NK-92 treated with Interleukin-12 subunit alpha and Interleukin-12 subunit beta, amount 100 ng/mL, for 24 hours (cell line): ENCODE results near the gene NSF.
"Not testable (repeated sequence)": the region's sequence is repeated elsewhere in the genome, so short reads cannot be mapped to it uniquely, and the experiment has no call there.

Source experiments
- DNase-seq: peaks from one replicate; lab custom pipeline; 2025; lab: John Stamatoyannopoulos, UW

Gene NSF

GRCh38 chr17:46590157-46591146 is at the start of gene NSF:
Gene NSF, plus strand, starts transcription at chr17:46590669. Its CDS starts 107 bp downstream, at chr17:46590776.
- not testable (repeated sequence) for DNase-seq

GRCh38 chr17:46548607-46549006 is 41.9 kb upstream of the NSF start:
- DNase-seq = not testable (repeated sequence)

- DNase-seq = not testable (repeated sequence)
Observed at GRCh38 chr17:46559155-46559554, 31.3 kb upstream of the NSF start.

DNA sequence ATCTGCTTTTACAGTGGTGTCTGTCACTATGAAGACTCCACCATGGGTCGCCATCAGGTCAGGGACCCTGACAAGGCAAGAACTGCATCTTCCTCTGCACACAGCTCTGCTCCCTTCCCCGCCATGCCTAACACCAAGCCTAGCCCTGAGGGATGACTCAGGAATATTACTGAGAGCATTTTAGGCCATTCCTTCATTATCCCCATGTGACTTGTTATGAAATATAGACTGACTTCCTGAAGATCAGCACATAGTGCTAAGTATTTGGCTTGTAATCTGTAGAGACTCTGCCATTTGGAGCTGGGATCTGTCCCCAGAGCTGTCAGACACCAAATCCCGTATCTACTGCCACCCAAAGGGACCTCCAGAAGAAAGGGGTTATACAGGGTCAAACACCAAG is 30.4 kb upstream of the NSF start:
- not testable (repeated sequence) for DNase-seq

DNA sequence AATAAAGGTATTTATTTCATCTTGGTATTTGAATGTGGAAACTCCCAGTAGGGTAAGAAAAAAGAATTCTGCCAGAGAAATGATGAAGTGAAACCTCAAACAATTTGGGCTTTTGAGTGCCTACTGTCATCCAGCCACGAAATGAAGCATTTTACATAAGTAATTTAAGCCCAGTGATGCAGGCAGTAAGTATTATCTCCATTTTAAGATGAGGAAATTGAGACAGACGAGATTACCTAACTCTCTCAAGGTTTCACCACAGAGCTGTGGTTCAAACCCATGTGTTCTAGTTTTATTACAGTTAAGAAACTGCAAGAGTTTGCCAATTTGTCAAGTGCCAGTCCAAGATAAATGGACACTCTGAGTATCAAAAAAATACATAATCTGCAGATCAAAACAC is 24.2 kb upstream of the NSF start:
- DNase-seq = not testable (repeated sequence)

DNA sequence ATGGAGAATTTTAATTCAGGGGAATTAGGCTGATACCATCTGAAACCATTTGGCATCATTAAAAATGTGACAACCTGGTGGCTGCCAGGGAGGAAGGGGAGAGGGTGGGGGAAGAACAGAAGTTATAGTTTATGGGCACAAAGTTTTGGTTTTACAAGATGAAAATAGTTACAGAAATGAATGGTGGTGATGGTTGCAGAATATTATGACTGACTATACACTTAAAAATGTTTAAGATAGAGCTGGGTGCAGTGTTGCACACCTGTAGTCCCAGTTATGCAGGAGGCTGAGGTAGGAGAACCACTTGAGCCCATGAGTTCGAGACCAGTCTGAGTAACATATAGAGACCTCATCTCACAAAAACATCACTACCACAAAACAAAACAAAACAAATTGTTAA is 23.5 kb upstream of the NSF start:
- not testable (repeated sequence) for DNase-seq

- not testable (repeated sequence) for DNase-seq
Observed at GRCh38 chr17:46571796-46572195, 18.7 kb upstream of the NSF start.

- not testable (repeated sequence) for DNase-seq
Observed at GRCh38 chr17:46579083-46580075, 11.1 kb upstream of the NSF start, which contains the start of gene ARL17A. Gene ARL17A, minus strand, starts transcription at chr17:46579691. Its CDS starts 3,369 bp downstream, at chr17:46576322.

- DNase-seq = not testable (repeated sequence)
Observed at GRCh38 chr17:46580082-46580481, 10.4 kb upstream of the NSF start.

- DNase-seq = not testable (repeated sequence)
Observed at GRCh38 chr17:46585444-46585843, 5.0 kb upstream of the NSF start.

- not testable (repeated sequence) for DNase-seq
Observed at GRCh38 chr17:46591332-46591731, 863 bp downstream of the NSF start.

DNA sequence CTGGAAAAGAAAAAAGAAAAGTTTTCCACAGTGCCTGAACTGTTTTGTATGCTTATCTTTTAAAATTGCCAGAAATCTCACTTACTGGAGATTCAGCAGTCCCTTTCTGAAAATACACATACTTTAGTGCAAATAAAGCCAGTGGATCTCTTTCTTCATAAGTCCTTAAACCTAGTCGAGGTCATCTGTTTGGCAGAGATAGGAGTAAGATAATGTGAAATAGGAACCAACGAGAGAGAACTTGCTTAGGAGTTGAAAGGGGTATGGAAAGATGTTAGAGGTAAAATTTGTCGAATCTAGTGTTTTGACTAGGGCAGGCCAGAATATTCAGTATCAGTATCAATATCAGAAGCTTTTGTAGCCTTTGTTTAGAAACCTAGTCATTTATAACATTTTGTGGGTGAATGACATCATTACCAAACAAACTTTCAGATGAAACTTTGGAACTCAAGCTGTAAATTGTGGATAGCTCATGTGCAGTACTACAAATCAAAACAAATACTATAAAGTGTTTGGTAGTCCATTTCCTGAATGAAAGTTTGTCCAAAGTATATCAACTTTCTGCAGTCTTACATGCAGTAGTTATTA is 8.0 kb downstream of the NSF start:
- DNase-seq = not testable (repeated sequence)

DNA sequence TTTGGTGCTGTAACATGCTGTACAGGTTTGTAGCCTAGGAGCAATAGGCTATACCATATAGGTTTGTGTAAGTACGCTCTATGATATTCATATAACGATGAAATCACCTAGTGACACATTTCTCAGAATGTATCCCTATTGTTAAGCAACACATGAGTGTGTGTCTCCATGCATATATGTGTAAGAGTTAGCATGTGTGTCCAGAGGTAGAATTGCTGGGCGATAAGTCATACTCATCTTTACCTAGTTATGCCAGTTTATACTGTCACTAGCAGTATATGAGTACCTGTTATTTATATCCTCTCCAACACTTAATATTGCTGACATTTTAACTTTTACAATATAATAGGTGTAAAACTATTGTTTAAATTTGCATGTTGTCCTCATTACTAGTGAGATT is 10.3 kb downstream of the NSF start:
- not testable (repeated sequence) for DNase-seq

- not testable (repeated sequence) for DNase-seq
Observed at GRCh38 chr17:46603125-46603524, 12.7 kb downstream of the NSF start.

GRCh38 chr17:46611304-46611703 is 20.8 kb downstream of the NSF start:
- not testable (repeated sequence) for DNase-seq

- DNase-seq = not testable (repeated sequence)
Observed at GRCh38 chr17:46613876-46614275, 23.4 kb downstream of the NSF start.

GRCh38 chr17:46617121-46617520 is 26.7 kb downstream of the NSF start:
- not testable (repeated sequence) for DNase-seq

- DNase-seq = not testable (repeated sequence)
Observed at GRCh38 chr17:46618975-46619374, 28.5 kb downstream of the NSF start.

GRCh38 chr17:46623790-46624189 is 33.3 kb downstream of the NSF start:
- DNase-seq = not testable (repeated sequence)

- DNase-seq = not testable (repeated sequence)
Observed at GRCh38 chr17:46624726-46625125, 34.3 kb downstream of the NSF start.

DNA sequence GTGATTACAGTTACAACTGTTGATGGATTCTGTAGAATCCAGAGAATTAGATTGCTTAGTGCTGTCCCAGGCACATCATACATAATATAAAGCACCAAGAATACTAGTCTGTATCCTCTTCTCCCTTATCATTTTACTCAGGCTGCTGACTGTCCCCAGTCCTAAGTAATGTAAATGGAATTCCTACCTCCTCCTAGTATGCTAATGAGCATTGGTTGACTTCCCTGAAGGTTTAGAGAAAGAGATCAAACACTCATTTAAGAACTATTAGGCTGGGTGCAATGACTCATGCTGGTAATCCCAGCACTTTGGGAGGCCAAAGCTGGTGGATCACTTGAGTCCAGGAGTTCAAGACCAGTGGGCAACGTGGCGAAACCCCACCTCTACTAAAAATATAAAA is 37.0 kb downstream of the NSF start:
- not testable (repeated sequence) for DNase-seq
